C1 segment of cervical spinal cord (tissue), 14 donors: ENCODE results near the gene RAP2B.
"Not testable (repeated sequence)": the region's sequence is repeated elsewhere in the genome, so short reads cannot be mapped to it uniquely, and the experiment has no call there.

Source experiments
- DNase-seq, 14 donors: peaks; one replicate each; lab custom pipeline; 2025; lab: John Stamatoyannopoulos, UW

RAP2B gene

GRCh38 chr3:153161714-153162512, at the start of gene RAP2B:
TSS of gene RAP2B (plus strand) at chr3:153162226. CDS start at chr3:153162694, 468 bp downstream.
- DNase-seq = peak; percentile 51 to 98 (median 88)

DNA sequence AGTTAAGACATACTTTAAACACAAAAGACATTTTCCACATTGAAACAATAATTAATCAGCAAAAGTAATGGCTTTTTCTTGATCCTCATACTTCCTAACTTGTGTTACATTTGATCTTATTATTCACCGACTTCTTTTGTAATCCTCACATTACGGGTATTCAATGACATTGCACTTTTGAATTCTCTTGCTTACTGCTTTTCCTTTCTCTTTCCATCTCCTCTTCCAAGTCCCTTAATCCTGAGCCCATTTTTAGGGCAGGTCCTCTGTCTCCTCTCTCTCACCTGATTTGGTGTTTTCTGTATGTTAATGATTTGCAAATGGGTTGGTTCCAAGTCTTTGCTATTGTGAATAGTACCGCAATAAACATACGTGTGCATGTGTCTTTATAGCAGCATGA, 48.5 kb upstream of the RAP2B start:
- no peak for DNase-seq

- not testable (repeated sequence) for DNase-seq
Measured at GRCh38 chr3:153114270-153114669, 47.8 kb upstream of the RAP2B start.

DNA sequence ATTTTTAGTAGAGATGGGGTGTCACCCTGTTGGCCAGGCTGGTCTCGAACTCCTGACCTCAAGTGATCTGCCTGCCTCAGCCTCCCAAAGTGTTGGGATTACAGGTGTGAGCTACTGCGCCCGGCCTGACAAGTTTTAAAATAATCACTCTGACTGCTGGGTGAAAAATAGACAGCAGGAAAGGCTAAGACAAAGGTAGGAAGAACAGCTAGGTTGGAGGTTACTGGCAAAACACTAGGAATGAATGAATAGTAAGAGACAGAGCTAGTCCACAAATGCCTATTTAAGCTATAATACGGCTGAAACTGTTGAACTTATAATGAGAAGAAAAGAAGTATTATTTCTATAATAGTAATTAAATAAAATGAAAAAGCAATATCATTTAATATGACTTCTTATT, 46.7 kb upstream of the RAP2B start:
- no peak for DNase-seq

DNA sequence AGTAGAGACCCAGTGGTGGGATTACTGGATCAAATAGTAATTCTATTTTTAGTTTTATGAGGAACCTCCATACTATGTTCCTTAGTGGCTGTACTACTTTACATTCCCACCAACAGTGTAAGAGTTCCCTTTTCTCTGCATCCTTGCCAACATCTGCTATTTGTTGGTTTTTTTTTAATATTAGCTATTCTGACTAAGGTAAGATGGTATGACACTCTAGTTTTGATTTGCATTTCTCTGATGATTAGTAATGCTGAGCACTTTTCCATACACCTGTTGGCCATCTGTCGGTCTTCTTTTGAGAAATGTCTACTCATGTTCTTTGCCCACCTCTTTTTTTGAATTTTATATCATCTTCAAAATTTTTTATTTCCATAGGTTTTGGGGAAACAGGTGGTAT, 34.2 kb upstream of the RAP2B start:
- no peak for DNase-seq

- DNase-seq = no peak
Measured at GRCh38 chr3:153129426-153129825, 32.6 kb upstream of the RAP2B start.

- DNase-seq = no peak
Measured at GRCh38 chr3:153129866-153130265, 32.2 kb upstream of the RAP2B start.

DNA sequence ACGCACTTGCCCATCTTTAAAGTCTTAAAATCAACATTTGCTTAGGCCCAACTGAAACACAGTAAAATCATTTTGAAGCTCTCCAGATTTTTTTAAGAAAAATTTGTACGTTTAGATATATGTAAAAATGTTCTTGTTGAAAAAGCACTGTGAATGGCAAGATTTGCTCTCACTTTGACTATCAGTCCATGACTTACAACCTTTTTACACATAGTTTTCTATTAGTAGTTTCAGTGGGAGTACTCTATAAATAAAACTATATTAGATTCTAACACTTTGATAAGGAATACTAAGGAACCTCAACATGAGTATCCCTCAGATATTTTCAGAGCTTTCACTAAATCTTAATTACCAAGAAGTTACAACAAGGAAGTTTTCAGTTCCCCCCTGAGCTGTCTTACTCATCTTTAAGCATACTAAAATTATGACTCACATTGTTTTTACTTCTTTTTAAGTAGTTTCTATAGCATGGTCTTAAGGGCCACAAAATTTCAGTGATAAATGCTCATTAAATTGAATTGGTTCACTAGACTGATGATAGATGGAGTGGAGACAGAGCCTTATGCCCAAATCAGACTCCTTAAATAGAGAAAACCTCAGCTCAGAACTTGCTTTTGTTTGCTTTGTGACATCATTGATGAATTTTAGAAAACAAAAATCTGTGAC, 31.6 kb upstream of the RAP2B start:
- DNase-seq = no peak

DNA sequence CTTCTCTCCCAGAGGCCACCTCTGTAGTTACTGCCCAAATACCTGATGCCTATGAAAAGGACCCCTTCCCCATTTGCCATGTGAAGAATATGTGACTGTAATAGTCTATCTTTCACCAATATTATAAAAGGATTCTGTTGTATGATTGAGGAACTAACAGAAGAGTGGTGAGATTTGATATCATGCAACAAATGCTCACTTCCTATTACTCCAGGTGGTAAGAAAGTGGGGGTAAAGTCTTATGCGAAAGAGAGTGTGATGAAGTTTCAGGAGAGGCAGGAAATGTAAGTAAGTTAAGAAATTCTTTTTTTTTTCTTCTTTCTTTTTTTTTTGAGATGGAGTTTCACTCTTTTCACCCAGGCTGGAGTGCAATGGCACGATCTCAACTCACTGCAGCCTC, 24.4 kb upstream of the RAP2B start:
- DNase-seq = no peak

- DNase-seq = no peak
Measured at GRCh38 chr3:153138276-153139210, 23.5 kb upstream of the RAP2B start.

- DNase-seq = no peak
Measured at GRCh38 chr3:153142961-153143360, 19.1 kb upstream of the RAP2B start.

GRCh38 chr3:153144071-153144470, 18.0 kb upstream of the RAP2B start:
- no peak for DNase-seq

GRCh38 chr3:153144779-153145178, 17.2 kb upstream of the RAP2B start:
- no peak for DNase-seq

- no peak for DNase-seq
Measured at GRCh38 chr3:153145454-153145853, 16.6 kb upstream of the RAP2B start.

DNA sequence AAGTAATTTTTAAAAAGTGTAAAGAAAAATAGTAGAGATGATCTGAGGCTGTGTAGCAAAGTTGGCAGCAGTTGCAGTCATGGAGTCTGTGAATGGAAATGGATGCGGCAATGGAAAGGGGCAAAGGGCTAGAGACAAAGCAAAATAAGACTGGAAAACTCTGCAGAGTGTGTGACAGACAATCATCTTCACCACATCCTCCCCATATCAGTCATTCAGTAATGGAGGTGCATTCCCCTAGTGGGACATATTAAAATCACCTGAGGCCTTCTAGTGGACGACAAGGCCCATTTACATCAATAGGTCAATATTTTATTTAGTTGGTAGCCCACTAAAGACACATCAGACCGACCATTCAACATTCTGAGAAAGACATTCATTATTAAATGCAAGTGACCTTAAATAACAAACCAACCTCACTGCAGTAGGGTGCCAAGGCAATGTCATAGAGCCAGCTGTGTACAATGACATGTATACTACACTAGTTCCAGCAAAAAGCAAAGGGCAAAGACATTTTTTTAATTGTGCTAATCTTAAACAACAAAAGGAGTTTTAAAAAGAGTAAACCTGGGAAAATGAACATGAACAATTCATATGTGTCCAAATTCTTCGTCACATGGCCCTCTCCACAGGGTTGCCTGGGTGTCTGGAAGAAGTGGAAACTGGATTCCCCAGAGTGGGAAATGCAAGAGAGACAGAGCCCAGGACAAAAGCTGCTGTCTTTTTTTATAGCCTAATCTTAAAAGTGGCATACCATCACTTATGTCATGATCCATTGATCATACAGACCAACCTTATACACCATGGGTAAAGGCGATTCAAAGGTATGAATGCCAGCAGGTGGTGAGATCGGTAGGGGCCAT, 15.6 kb upstream of the RAP2B start:
- DNase-seq = no peak

DNA sequence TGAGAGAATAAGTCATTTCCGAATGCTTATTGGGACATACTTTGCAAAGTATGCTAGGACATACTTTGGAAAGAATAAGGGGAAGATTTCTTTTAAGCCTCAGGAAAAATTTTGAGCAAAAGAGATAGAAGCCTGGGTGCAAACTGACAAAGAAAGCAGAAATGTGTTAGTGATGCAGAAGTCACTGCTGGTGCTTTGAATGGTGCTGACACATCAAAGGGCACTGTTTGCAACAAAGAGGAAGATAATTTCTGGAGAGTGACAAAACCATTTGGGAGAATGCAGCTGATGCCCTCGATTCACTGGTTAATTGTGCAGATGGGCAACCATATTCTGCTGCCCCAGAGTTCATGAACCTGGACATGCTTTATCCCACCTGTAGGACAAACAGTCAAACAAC, 11.0 kb upstream of the RAP2B start:
- no peak for DNase-seq

DNA sequence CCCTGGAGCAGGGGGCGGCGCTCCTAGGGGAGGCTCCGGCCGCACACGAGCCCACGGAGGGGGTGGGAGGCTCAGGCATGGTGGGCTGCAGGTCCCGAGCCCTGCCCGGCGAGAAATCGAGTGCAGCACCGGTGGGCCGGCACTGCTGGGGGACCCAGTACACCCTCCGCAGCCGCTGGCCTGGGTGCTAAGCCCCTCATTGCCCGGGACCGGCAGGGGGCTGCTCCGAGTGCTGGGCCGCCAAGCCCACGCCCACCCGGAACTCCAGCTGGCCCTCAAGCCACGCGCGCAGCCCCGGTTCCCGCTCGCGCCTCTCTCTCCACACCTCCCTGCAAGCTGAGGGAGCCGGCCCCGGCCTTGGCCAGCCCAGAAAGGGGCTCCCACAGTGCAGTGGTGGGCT, 6.2 kb upstream of the RAP2B start:
- not testable (repeated sequence) for DNase-seq

- DNase-seq = no peak
Measured at GRCh38 chr3:153158189-153158588, 3.8 kb upstream of the RAP2B start.

DNA sequence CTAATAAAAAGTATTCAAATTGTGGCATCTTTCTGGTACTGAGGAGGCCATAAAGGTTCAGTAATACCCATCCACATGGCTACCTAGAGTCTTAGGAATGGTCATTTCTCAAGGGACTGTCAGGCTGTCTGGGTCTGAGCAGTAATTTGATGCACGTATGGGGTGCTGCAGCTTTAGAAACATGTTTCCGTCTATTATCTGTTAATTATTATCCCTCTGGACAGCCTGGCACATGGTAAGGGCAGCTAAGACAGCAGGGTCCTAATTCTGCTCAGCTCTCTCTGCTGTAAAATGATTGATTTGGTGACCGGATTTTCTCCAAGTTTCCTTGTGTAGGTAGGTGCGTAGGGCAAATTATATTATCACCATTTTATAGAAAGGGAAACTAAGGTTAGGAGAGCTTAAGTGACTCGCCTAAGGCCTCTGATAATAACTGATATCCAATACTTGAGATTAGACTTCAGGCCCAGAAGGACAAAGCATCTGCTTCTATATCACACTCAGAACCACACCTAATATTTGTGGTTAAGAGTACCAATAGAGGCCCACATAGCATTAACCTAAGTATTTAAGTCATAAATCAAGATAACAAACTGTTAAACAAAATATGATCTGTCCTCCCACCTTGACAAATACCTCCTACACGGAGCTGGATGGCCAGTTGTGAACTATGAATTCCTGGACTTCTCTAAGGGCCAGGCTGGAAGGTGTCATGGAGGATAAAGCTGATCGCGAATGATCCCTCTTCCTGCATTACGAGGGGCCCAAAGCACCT, 2.9 kb upstream of the RAP2B start:
- DNase-seq = no peak

- no peak for DNase-seq
Measured at GRCh38 chr3:153159771-153160397, 2.1 kb upstream of the RAP2B start.
